Aorta (tissue), 5 donors: ENCODE results near the gene ETNPPL. TPM values are rescaled to one million over a fixed set of nuclear protein-coding genes. Genes with fewer than 3 reads are reported as not detected.

ENCODE experiments used
- ATAC-seq: fragments of 200-7000 bp; cut with Tn5 transposase; one replicate; pipeline ENCODE4 v1.9.1; 2022; ENCODE audit warnings: moderate library complexity; ENCODE audit not compliant: low FRiP score
- DNase-seq, 2 donors: peaks; one replicate each; pipeline ENCODE4 v3.0.0-alpha.2; 2020
- H3K27ac ChIP-seq, 2 donors: one replicate each; pipeline ENCODE4 v1.5.1; 2013; ENCODE audit warnings: low read length in 2 of 2, mild to moderate bottlenecking in 2 of 2, moderate library complexity in 2 of 2, control low read depth in 1 of 2, inconsistent platforms in 1 of 2, low read depth in 1 of 2
- H3K27me3 ChIP-seq, 2 donors: one replicate each; pipeline ENCODE4 v1.6.1; 2013; ENCODE audit warnings: control low read depth in 1 of 2, low read length in 1 of 2, mild to moderate bottlenecking in 1 of 2, moderate library complexity in 1 of 2; ENCODE audit not compliant: insufficient read depth in 2 of 2, control insufficient read depth in 1 of 2
- H3K36me3 ChIP-seq, 2 donors: one replicate each; pipeline ENCODE4 v1.6.1; 2013; ENCODE audit warnings: control low read depth in 1 of 2, low read length in 1 of 2, mild to moderate bottlenecking in 1 of 2; ENCODE audit not compliant: insufficient read depth in 2 of 2, control insufficient read depth in 1 of 2
- H3K4me1 ChIP-seq, 2 donors: one replicate each; pipeline ENCODE4 v1.6.1; 2013; ENCODE audit warnings: low read length in 2 of 2, control low read depth in 1 of 2, mild to moderate bottlenecking in 1 of 2, moderate library complexity in 1 of 2; ENCODE audit not compliant: insufficient read depth in 2 of 2, control insufficient read depth in 1 of 2
- H3K4me3 ChIP-seq, 2 donors: one replicate each; pipeline ENCODE4 v1.5.1; 2013; ENCODE audit warnings: low read length in 2 of 2, control low read depth in 1 of 2, mild to moderate bottlenecking in 1 of 2
- H3K9me3 ChIP-seq: one replicate; pipeline ENCODE4 v1.6.1; 2013; ENCODE audit warnings: mild to moderate bottlenecking, low read length; ENCODE audit not compliant: control insufficient read depth
- WGBS, 2 donors: extraction: QIAGEN DNeasy Blood & Tissue Kit; methylation state at CpG; one replicate each; pipeline ENCODE4 v1.1.7; 2013; 5-methylcytosine and 5-hydroxymethylcytosine counted together
- intact Hi-C, 2 donors: fragments of 100-400 bp; cut with DNase I; formaldehyde crosslinking; loops; one replicate each; pipeline versions ENCODE4 v1.14.2 to v1.15.0; 2022
- long read RNA-seq, 2 donors: library from polyadenylated mRNA; unstranded; transcript quantifications; one replicate each; pipeline ENCODE4 v2.0.0, GENCODE V29; 2020 to 2021
- polyA plus RNA-seq, 2 donors: library from polyadenylated mRNA; stranded (reverse); fragments of 200-250 nt; gene quantifications; one replicate each; pipeline ENCODE4 v1.2.3, GENCODE V29; 2013
- total RNA-seq, 2 donors: library from RNA; stranded (reverse); fragmentation: NEBNext Ultra II Directional; extraction: Animal tissue kit (Norgen Biotek cat#: 25700); gene quantifications; one replicate each; pipeline ENCODE4 v1.2.1, GENCODE V29; 2021
- donor health status: healthy with polysubstance abuse.
- donor health status: Bipolar disorder and iron deficiency.
- donor health status: DM: no; HTN: no; CAD: no.
- donor health status: DM: no; HTN: no; CAD: no.
- donor health status: DM: yes; HTN: yes; CAD: no.

The ETNPPL gene
- total RNA-seq, result not detected
- not detected for polyA plus RNA-seq
- long read RNA-seq, donor 1, result 0 reads
- long read RNA-seq, donor 2, result 0 reads

GRCh38 chr4:108762559-108763225 is at the start of gene ETNPPL:
Gene ETNPPL (minus strand): TSS chr4:108763053. CDS start chr4:108762898, 155 bp downstream.
- Histone ChIP-seq H3K9me3 (no peaks in the 10 kb centered on the region), H3K4me1 (no peaks in the 10 kb centered on the region), H3K27me3 (peaks cover 0 to 2% of the 10 kb centered on the region in 2 donors), H3K36me3 (no peaks in the 10 kb centered on the region), H3K4me3 (peak within 1 kb of the TSS; percentile 6 to 48), H3K27ac (no peak within 1 kb of the TSS)
- intact Hi-C loops, result no loop called here
- ATAC-seq (peak; percentile 59), DNase-seq (peak in 1 of 2 donors; percentile 76)
- 0% methylated on average over 59 to 61 of the region's 61 CpGs for WGBS, 2 donors

DNA sequence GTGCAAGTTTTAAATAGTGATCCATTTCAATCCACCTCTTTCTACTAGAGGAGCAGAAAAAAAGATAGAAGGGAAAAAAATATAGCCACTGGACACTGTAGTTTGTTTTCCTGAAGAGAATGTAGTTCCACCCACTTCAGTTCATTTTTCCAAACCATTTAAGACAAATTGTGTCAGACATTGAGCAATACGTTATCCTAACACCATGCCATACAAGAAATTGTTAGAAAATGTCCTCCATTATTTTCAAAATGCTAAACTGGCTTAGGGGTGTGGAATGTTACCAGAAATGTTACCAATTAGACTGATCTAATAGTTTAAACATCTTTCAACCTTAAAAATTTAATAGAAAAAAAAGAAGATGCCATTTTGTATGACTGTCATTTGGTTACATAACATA is 48.6 kb upstream of the ETNPPL start:
- Histone ChIP-seq H3K4me3 (no peak overlapping the region), H3K27ac (no peak overlapping the region), H3K9me3 (no peaks in the 10 kb centered on the region), H3K4me1 (no peaks in the 10 kb centered on the region), H3K36me3 (no peaks in the 10 kb centered on the region), H3K27me3 (no peaks in the 10 kb centered on the region)
- ATAC-seq (no peak), DNase-seq (no peak)
- 79 to 89% methylated on average over 1 of the region's 1 CpG for WGBS, 2 donors
- intact Hi-C loops, result no loop called here

- Histone ChIP-seq H3K27me3 (no peaks in the 10 kb centered on the region), H3K27ac (no peak overlapping the region), H3K36me3 (no peaks in the 10 kb centered on the region), H3K4me1 (no peaks in the 10 kb centered on the region), H3K4me3 (no peak overlapping the region), H3K9me3 (no peaks in the 10 kb centered on the region)
- 92 to 93% methylated on average over 1 of the region's 1 CpG for WGBS, 2 donors
- intact Hi-C loops, result no loop called here
- DNase-seq, result no peak
- no peak for ATAC-seq
Measured at GRCh38 chr4:108810087-108810486, 47.2 kb upstream of the ETNPPL start.

GRCh38 chr4:108804648-108805273 is 41.9 kb upstream of the ETNPPL start:
- no peak for DNase-seq
- intact Hi-C loops, result no loop called here

DNA sequence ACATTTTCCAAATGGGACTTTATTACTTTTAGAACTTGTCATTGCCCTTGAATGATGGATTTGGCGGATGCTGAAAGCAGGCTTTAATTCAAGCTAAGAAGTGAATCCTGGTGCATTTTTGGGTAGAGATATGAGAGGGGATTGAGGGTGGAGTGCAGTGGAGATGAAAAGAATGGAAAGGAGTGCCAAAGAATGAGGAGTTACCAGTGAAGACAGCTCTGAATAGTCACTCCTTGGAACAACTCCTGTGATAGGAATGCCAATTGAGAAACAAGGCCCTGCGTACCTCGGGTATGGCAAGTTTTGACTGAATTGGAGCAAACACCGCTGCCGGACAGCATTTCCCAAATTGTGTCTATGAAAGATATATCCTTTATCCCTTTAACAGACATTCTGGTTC is 36.5 kb upstream of the ETNPPL start:
- H3K36me3 ChIP-seq, result no peaks in the 10 kb centered on the region
- no peak for DNase-seq
- 78 to 95% methylated on average over 5 of the region's 5 CpGs for WGBS, 2 donors
- intact Hi-C loops, result no loop called here
- peaks cover 1% of the 10 kb centered on the region for H3K9me3 ChIP-seq
- H3K4me1 ChIP-seq, result no peaks in the 10 kb centered on the region
- H3K27ac ChIP-seq, result no peak overlapping the region
- H3K4me3 ChIP-seq, result no peak overlapping the region
- no peak for ATAC-seq
- H3K27me3 ChIP-seq, result no peaks in the 10 kb centered on the region

More at GRCh38 chr4:108804648-108805273, 41.9 kb upstream of the ETNPPL start:
- no peak overlapping the region for H3K4me3 ChIP-seq
- H3K36me3 ChIP-seq, result no peaks in the 10 kb centered on the region
- H3K27ac ChIP-seq, result no peak overlapping the region
- ATAC-seq, result no peak
- no peaks in the 10 kb centered on the region for H3K4me1 ChIP-seq
- H3K27me3 ChIP-seq, result no peaks in the 10 kb centered on the region
- WGBS, 2 donors, result 39 to 46% methylated on average over 5 of the region's 5 CpGs
- peaks cover 1% of the 10 kb centered on the region for H3K9me3 ChIP-seq

GRCh38 chr4:108796173-108796572 is 33.3 kb upstream of the ETNPPL start:
- no peak overlapping the region for H3K4me3 ChIP-seq
- H3K9me3 ChIP-seq, result no peaks in the 10 kb centered on the region
- no peaks in the 10 kb centered on the region for H3K36me3 ChIP-seq
- H3K27me3 ChIP-seq, result no peaks in the 10 kb centered on the region
- intact Hi-C loops, result no loop called here
- peak; percentile 65 for ATAC-seq
- peak overlapping the region in 1 of 2 donors; percentile 36 for H3K27ac ChIP-seq
- H3K4me1 ChIP-seq, result no peaks in the 10 kb centered on the region
- no peak for DNase-seq
- WGBS, 2 donors, result 5 to 18% methylated on average over 3 of the region's 3 CpGs

- intact Hi-C loops, result no loop called here
- no peaks in the 10 kb centered on the region for H3K9me3 ChIP-seq
- no peak overlapping the region for H3K4me3 ChIP-seq
- H3K36me3 ChIP-seq, result no peaks in the 10 kb centered on the region
- DNase-seq (no peak), ATAC-seq (peak; percentile 64)
- H3K27me3 ChIP-seq, result no peaks in the 10 kb centered on the region
- no peaks in the 10 kb centered on the region for H3K4me1 ChIP-seq
- no peak overlapping the region for H3K27ac ChIP-seq
Measured at GRCh38 chr4:108795733-108796132, 32.9 kb upstream of the ETNPPL start.

DNA sequence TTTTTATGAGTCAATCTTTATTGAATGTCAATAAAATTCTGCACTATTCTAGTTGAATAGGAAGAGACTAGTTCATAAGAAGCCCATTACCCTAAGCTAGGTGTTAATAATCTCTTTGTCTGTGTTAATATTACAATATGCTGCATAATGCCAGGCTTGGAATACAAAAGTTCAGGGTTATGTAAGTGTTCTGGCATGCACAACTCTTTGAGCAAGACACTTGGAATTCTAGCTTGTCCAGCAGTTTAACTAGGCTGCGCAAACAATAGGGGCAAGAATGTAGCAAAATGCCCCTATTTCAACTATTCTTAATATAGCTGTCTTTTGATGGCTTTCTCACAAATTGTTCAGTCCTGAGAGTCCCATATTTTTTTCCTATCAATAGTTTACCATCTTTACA is 31.3 kb upstream of the ETNPPL start:
- peak; percentile 51 for ATAC-seq
- intact Hi-C loops, result no loop called here
- Histone ChIP-seq H3K36me3 (no peaks in the 10 kb centered on the region), H3K4me1 (no peaks in the 10 kb centered on the region), H3K4me3 (no peak overlapping the region), H3K27me3 (no peaks in the 10 kb centered on the region), H3K27ac (no peak overlapping the region), H3K9me3 (no peaks in the 10 kb centered on the region)
- 4 to 6% methylated on average over 1 of the region's 1 CpG for WGBS, 2 donors
- DNase-seq, result no peak

- WGBS, 2 donors, result 94 to 99% methylated on average over 1 of the region's 1 CpG
Measured at GRCh38 chr4:108793415-108793814, 30.6 kb upstream of the ETNPPL start.

More at GRCh38 chr4:108793415-108793814, 30.6 kb upstream of the ETNPPL start:
- H3K9me3 ChIP-seq, result no peaks in the 10 kb centered on the region
- DNase-seq (no peak), ATAC-seq (no peak)
- no peak overlapping the region for H3K4me3 ChIP-seq
- H3K27ac ChIP-seq, result no peak overlapping the region
- H3K4me1 ChIP-seq, result no peaks in the 10 kb centered on the region
- no peaks in the 10 kb centered on the region for H3K36me3 ChIP-seq
- intact Hi-C loops, result no loop called here
- H3K27me3 ChIP-seq, result no peaks in the 10 kb centered on the region
